GM18517 (cell line): ENCODE data around the gene FAM72B.
"Not testable (repeated sequence)": the region's sequence is repeated elsewhere in the genome, so short reads cannot be mapped to it uniquely, and the experiment has no call there.

Experiments used
- ATAC-seq: cut with Tn5 transposase; IDR thresholded peaks from one replicate; pipeline ENCODE4 v1.9.1; 2021; ENCODE audit warnings: mild to moderate bottlenecking, moderate library complexity; ENCODE audit not compliant: unreplicated experiment

The FAM72B gene

GRCh38 chr1:121200985-121201981 is 17.1 kb upstream of the FAM72B start:
- ATAC-seq, result not testable (repeated sequence)

DNA sequence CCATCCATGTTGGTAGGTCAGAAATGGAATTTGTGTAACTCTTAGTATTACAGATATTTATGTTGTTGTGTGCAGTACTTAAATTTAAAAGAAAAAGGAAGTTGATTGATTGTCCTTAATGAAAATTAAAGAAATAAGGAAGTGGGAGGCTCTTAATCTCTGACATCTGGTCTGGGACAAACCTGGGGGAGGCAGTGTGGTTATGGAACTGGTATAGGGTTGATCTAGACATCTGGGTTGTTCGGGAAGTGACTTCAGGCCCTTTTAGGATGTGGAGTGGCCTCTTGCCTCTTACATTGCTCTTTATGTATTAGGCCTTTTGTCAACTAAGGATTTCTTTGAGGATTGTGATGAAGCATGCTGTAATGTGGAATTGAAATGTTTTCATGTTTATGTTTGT is 16.1 kb upstream of the FAM72B start:
- ATAC-seq, result not testable (repeated sequence)

DNA sequence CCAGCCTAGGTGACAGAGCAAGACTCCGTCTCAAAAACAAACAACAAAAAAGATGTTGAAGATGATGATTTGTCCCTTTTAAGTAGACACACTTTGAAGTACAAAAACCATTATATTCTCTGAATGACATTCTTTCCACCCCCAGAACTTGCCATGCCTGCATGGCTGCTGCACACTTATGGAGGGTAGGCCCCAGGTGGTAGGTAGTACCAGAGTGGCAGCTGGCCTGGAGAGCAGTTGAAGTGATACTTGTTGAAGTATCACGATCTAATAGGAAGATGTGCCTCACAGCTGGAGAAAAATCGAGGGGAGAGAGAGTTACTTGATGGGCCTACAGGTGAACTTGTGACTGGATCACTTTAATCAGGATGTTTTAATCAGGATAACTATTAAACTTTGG is 15.6 kb upstream of the FAM72B start:
- ATAC-seq, result not testable (repeated sequence)

DNA sequence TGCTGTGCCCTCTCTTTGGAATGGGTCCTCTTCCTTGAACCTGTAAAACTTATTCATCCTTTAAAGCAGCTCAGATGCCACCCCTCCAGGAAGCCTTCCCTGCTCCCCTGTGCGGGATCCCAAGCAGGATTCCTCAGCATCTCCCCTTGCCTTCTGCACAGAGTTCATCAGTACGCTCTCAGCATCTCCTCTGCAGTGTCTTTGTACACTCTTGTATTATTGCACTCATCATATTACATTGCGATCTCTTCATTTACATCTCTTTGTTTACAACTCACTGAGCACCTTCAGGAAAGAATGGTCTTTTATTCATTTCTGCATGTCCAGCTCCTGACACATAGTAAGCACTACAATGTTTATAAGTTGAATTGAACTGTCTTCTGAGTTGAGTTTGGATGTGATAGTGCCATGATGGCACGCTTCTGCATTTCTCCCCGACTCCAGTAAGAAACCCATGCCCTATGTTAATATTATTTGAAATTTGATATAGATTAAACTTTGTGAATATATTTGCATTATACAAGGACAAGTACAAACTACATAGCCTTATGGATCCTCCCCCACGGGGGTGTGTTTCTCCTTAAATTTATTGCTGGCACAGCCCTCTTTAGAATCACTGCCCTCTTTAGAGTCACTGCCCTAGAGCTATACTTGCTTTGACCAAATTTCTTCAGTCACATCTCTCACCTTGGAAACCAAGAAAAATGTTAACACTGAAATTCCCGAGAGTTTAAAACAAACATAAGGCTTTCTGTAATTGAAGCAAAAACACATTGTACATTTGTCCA is 13.1 kb upstream of the FAM72B start:
- not testable (repeated sequence) for ATAC-seq

- not testable (repeated sequence) for ATAC-seq
Observed at GRCh38 chr1:121192512-121192911, 8.4 kb upstream of the FAM72B start.

DNA sequence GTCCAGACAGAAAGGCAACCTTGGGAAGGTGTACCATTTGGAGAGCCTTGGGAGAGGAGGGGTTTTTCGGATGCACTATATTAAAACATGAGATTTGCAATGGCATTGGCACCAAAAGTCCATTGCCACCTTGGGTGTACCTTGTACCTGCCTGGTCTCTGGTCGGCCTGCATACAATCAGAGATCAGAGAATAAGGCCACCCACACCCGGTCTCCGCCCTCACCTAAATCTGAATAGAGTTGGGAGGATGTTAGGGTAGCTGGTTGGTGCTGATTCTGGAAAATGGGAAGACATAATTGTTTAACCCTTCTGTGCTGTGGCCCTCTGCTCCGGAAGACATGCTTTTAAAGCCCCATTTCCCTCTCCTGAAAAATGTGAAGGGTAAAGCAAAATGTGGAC is 3.8 kb upstream of the FAM72B start:
- not testable (repeated sequence) for ATAC-seq

DNA sequence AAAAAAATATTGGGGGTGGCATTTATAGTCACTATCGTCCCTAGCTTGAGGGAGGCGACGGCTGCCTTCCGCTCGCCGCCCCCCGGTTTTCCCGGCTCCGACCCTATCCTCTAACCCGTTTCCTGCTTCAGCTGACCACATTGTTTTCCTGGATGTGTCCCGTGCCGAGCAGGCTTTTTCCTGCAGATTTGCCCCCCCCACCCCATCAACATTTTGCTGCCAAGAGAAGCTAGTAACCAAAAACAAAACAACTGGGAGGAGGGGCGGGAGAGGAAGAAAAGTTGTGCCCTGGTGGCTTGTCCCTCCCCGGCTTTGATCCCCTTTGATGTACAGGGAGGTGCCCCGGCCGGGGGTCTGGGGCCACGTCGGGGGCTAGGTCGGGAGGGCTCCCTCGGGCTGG is 2.1 kb upstream of the FAM72B start:
- ATAC-seq, result not testable (repeated sequence)

DNA sequence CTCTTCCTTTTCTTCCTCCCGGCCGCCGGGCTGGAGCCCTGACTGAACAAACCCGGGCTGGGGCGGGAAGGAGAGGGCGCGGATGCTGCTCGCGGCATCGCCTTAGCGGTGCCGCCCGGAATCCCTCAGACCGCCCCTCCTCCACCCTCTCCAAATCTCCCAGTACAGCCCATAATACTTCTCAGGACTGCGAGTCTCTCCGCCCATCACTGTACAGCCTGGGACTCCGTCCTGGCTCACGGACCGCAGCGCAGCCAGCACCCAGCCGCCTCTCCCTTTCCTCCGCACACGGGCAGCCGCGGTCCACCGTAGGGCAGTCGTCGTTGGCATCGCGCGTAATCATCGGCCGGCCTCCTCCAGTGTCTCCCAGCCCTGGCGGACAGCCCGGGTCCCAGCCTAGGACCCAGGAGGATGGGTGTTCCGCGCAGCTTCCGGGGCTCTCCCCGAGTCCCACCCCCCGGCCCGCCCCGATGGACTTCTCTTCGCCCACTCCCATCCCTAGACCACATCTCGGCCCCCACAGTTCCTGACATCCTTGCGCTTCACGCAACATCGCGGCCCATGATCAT is 1.1 kb upstream of the FAM72B start:
- peak; percentile 3 for ATAC-seq

GRCh38 chr1:121183867-121184266 is 273 bp downstream of the FAM72B start:
- not testable (repeated sequence) for ATAC-seq

- not testable (repeated sequence) for ATAC-seq
Observed at GRCh38 chr1:121178197-121178596, 5.9 kb downstream of the FAM72B start.

DNA sequence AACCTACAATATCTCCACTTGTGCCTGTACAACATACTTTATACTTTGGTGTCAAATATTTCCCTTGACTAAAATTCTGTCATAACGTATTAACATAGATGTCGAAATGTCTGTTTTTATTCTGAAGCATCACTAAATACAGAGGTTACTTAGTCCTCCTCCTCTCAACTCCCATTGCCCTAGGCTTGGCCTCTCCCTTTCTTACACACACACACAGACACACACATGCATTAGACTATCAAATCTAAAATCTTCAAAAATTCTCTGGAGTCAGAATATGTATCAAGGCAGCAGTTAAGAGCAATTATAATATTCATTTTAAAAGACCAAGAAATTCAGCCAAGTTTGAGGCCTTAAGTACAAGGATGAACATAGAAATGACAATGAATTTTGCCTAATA is 7.5 kb downstream of the FAM72B start:
- not testable (repeated sequence) for ATAC-seq

GRCh38 chr1:121168152-121168668 is 15.9 kb downstream of the FAM72B start:
- ATAC-seq, result not testable (repeated sequence)

- not testable (repeated sequence) for ATAC-seq
Observed at GRCh38 chr1:121167225-121167738, 16.9 kb downstream of the FAM72B start.

GRCh38 chr1:121165296-121165695 is 18.8 kb downstream of the FAM72B start:
- ATAC-seq, result not testable (repeated sequence)

DNA sequence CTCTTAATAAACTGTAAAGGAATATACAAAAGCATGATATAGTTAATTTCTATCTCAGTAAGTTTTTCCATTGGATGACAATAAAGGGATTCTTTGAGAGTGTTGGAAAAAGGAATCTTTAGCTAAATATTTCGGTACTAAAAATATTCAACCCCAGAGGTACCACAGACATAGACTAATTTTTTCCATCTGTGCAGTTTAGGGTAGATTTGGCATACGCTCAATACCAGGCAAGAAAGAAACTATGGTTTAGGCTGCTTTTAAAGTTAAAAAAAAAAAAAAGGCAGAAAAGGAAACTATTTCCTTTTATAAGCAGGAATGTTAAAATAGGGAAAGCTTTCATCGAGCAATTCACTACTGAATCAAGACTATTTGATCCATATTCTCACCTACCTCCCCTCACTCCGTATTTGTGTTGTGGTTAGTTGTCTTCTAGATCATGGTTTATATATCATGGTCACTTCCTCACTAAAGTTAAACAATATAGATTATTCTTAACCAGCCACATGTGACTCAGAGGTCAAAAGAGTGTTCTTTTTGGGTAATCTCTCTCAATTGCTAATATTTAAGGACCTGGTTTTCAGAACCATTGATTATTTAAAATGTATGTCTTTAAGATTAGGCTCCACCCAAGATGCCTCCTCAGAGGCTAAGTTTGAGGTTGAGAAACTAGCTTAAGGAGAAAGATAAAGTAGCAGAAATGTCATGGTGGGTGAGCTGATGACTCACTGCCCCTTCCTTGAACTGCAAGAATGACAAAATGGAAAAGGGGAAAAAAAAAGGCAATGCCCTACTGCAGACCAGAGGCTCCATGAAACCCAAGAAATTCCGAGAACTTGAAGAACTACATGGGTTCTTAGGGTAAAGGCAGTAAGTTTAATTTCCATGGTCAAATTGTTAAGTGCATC is 20.0 kb downstream of the FAM72B start:
- not testable (repeated sequence) for ATAC-seq

DNA sequence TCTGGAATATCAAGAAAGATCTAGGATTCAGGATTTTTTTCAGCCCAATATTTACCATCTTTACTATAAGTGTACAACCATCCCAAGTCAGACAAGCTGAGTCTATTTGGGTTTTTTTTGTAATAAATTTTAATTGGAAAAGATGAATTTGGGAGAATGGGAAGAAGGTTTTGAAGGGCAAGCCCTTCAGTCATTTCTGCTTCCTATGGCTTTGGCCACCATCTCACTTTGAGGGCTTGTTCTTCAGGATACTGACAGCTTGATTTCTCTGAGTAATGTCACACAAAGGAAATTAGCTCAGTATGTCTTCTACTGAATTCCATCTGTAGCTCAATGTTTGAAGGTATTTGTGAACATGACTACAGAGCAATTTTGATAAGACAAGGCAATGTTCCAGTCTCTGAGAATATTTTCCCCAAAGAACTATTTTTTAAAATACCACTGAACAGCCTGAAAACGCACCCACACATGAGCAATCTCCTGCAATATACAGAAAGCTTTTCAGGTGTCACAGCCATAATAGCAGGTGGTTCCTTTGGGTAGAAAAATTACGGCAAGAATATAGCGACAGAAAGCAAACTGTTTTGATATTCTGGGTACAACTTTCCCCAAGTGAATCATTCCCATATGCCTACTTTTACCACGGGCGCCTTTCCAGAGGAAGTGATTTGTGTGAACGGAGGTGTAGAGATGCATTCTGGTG is 22.8 kb downstream of the FAM72B start:
- ATAC-seq, result not testable (repeated sequence)

DNA sequence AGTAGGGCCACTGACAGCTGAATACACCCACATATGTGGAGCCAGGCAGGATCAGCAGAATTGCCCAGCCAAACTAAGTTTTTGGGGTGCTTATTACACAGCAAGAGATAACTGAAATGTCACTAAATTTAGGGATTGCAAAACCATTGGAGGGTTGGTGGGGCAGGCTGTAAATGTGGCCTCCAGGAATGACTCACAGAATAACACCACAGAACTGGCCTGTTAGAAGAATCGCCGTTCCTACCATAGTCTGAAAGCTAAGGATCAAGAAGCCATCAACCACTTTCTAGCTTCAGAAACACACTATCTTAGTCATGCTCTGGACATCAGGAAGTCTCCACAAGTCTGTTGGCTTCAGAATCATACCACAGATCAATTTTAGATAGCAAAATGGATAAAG is 24.0 kb downstream of the FAM72B start:
- ATAC-seq, result not testable (repeated sequence)

DNA sequence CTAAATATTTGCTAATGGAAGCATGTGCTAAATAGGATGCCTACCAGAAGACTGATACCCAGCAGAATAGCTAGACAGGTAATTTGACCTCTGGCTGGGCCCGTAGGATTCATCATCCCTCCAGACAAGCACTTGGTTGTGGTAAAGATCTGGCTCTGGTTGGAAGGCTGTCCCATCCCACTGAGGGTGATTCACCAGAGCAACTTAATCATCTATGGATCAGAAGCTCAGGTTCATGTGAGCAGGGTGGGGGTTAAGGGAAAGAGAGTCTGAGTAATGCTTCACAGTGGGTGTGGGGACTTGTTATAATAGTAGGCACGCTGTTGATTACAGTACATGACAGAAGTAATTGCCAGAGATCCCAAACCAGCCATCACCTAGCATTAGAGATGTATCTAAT is 26.5 kb downstream of the FAM72B start:
- not testable (repeated sequence) for ATAC-seq
